Smooth muscle cell (in vitro differentiated cells): ENCODE results near the gene HSPB8. TPM values are rescaled to one million over a fixed set of nuclear protein-coding genes. Genes with fewer than 3 reads are reported as not detected.

Experiments used
- DNase-seq: peaks from one replicate; lab custom pipeline; 2025; ENCODE audit not compliant: unreplicated experiment; lab: John Stamatoyannopoulos, UW
- H2AFZ ChIP-seq: fragments of 200-600 bp; sonication (generic); 2 replicates; pipeline ENCODE4 v1.6.0; 2016; ENCODE audit warnings: antibody characterized with exemption, low read depth, mild to moderate bottlenecking
- H3F3A ChIP-seq: fragments of 200-600 bp; sonication (generic); 2 replicates; pipeline ENCODE4 v1.6.0; 2017; ENCODE audit warnings: antibody characterized with exemption, low read depth
- H3K27ac ChIP-seq: fragments of 200-600 bp; sonication (generic); 2 replicates; pipeline ENCODE4 v1.5.1; 2016; ENCODE audit warnings: low read depth, mild to moderate bottlenecking
- H3K27me3 ChIP-seq: fragments of 200-600 bp; sonication (generic); 2 replicates; pipeline ENCODE4 v1.6.1; 2016; ENCODE audit warnings: low read depth, mild to moderate bottlenecking
- H3K36me3 ChIP-seq: fragments of 200-600 bp; sonication (generic); 2 replicates; pipeline ENCODE4 v1.5.1; 2016; ENCODE audit warnings: low read depth
- H3K4me1 ChIP-seq: fragments of 200-600 bp; sonication (generic); 2 replicates; pipeline ENCODE4 v1.5.1; 2016; ENCODE audit warnings: low read depth
- H3K4me2 ChIP-seq: fragments of 200-600 bp; sonication (generic); 2 replicates; pipeline ENCODE4 v1.6.0; 2016; ENCODE audit warnings: mild to moderate bottlenecking
- H3K4me3 ChIP-seq: fragments of 200-600 bp; sonication (generic); 2 replicates; pipeline ENCODE4 v1.5.1; 2016; ENCODE audit warnings: mild to moderate bottlenecking
- H3K79me2 ChIP-seq: fragments of 200-600 bp; sonication (generic); 2 replicates; pipeline ENCODE4 v1.6.0; 2016; ENCODE audit warnings: low read depth, mild to moderate bottlenecking
- H3K9ac ChIP-seq: fragments of 200-600 bp; sonication (generic); 2 replicates; pipeline ENCODE4 v1.6.0; 2016; ENCODE audit warnings: low read depth
- H3K9me3 ChIP-seq: fragments of 200-600 bp; sonication (generic); replicated peaks from 2 replicates; pipeline ENCODE4 v1.5.1; 2016; ENCODE audit warnings: low read depth
- H4K20me1 ChIP-seq: fragments of 200-600 bp; sonication (generic); 2 replicates; pipeline ENCODE4 v1.6.0; 2016; ENCODE audit warnings: low read depth
- WGBS: methylation state at CpG from one replicate; pipeline ENCODE4 v1.1.7; 2016; ENCODE audit warnings: low lambda C conversion rate; 5-methylcytosine and 5-hydroxymethylcytosine counted together
- polyA plus RNA-seq: library from polyadenylated mRNA; unstranded; fragments of >200 nt; fragmentation: Nextera tagmentation; extraction: Ambion mirVana; gene quantifications from 2 replicates; pipeline ENCODE4 v1.2.1, GENCODE V29; 2016
- total RNA-seq: library from RNA; depleted of rRNA; stranded (reverse); fragments of >200 nt; gene quantifications from 2 replicates; pipeline ENCODE4 v1.2.3, GENCODE V29; 2014
- TF ChIP-seq, protein P1 (sequence below): fragments of 200-600 bp; sonication (generic); IDR thresholded peaks from 2 replicates; pipeline ENCODE4 v1.5.1; 2017; ENCODE audit warnings: borderline replicate concordance, mild to moderate bottlenecking, antibody characterized with exemption; ENCODE audit not compliant: insufficient read depth, poor library complexity, severe bottlenecking

Gene HSPB8
- total and polyA plus RNA-seq, 2 experiments from 2014 or later: 38.4 to 103 TPM

DNA sequence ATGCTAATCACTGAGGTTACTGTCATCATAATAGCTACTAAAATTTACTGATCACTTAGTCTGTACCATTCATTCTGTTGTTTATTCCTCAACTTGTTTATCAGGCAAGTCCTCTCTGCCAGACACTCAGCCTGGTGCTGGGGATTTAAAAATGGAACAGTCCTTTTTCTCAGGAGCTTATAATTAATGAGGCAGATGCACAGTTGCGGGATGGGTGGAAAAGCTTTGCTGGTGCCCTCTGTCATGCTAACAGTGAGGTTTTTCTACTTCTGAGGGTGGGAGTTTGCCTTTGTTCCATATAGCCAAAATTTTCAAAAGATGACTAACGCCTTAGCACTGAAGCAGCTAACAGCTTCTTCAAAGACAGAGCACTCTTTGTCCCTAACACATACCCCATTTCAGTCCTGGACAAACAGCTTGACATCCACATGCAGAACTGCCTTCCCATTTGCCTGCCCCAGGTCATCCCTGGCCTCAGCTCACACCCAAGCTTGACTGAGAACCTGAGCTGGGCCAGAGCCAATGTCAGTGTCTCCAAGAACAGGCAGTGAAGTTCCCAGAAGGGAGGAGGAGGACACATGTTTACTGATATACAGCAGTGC lies 30.8 kb upstream of the HSPB8 start:
- Histone ChIP-seq H3K4me2 (no peak overlapping the region), H2AFZ (no peak overlapping the region), H3K36me3 (no peaks in the 10 kb centered on the region), H3K4me1 (peaks cover 5% of the 10 kb centered on the region), H3K4me3 (no peak overlapping the region), H4K20me1 (no peaks in the 10 kb centered on the region), H3K79me2 (no peaks in the 10 kb centered on the region), H3K27ac (no peak overlapping the region), H3K27me3 (no peaks in the 10 kb centered on the region), H3K9ac (no peak overlapping the region), H3F3A (no peaks in the 10 kb centered on the region), H3K9me3 (no peaks in the 10 kb centered on the region)
- no peak for DNase-seq
- WGBS: 47% methylated on average over 2 of the region's 2 CpGs
- TF ChIP-seq, protein P1, sequence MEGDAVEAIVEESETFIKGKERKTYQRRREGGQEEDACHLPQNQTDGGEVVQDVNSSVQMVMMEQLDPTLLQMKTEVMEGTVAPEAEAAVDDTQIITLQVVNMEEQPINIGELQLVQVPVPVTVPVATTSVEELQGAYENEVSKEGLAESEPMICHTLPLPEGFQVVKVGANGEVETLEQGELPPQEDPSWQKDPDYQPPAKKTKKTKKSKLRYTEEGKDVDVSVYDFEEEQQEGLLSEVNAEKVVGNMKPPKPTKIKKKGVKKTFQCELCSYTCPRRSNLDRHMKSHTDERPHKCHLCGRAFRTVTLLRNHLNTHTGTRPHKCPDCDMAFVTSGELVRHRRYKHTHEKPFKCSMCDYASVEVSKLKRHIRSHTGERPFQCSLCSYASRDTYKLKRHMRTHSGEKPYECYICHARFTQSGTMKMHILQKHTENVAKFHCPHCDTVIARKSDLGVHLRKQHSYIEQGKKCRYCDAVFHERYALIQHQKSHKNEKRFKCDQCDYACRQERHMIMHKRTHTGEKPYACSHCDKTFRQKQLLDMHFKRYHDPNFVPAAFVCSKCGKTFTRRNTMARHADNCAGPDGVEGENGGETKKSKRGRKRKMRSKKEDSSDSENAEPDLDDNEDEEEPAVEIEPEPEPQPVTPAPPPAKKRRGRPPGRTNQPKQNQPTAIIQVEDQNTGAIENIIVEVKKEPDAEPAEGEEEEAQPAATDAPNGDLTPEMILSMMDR: no peak

DNA sequence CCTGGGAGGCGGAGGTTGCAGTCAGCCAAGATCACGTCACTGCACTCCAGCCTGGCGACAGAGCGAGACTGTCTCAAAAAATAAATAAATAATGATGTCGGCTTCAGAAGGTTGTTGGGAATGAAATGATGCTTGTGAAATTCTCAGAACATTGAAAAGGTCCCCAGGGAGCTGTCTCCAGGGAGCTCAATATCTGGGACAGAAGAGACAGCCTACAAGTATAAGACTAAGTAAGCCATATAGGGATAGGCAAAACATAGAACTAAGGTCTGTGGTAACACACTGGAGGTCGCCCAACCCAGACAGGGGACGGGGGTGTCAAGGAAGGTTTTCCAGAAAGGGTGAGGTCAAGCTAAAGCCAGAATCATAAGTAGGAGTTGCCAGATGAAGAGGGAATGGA lies 29.5 kb upstream of the HSPB8 start:
- no peak overlapping the region for H3K4me3 ChIP-seq
- 95% methylated on average over 7 of the region's 7 CpGs for WGBS
- no peak for DNase-seq

DNA sequence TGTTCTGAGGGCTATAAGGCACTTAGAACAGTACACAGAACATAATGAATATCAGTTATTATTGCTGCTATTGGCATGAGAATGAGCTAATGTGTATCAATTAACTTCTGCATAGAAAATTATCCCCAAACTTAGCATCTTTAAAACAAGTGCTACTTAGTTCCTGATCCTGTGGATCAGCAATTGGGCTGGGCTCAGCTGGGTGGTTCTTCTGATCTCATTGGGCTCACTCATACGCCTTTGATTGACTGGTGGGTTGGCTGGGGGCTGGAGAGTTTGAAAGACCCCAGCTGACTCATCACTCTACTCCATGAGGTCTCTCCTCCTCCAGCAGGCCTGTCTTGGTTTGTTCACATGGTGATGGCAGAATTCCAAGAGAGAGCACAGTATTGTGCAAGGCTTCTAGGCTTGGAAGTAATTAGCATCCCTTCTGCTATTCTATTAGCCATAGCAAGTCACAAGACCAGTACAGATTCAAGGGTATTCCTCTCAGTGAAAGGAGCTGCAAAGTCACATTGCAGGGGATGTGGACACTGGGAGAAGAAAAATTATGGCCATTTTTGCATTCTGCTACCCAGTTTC lies 27.2 kb upstream of the HSPB8 start:
- Histone ChIP-seq H3K27me3 (no peaks in the 10 kb centered on the region), H3K79me2 (no peaks in the 10 kb centered on the region), H4K20me1 (no peaks in the 10 kb centered on the region), H3F3A (no peaks in the 10 kb centered on the region), H3K9ac (no peak overlapping the region), H3K4me3 (no peak overlapping the region), H3K9me3 (no peaks in the 10 kb centered on the region), H3K27ac (no peak overlapping the region), H2AFZ (no peak overlapping the region), H3K4me1 (peaks cover 3% of the 10 kb centered on the region), H3K4me2 (no peak overlapping the region), H3K36me3 (no peaks in the 10 kb centered on the region)
- WGBS: 56% methylated on average over 1 of the region's 1 CpG
- TF ChIP-seq, protein P1: no peak
- no peak for DNase-seq

More for the DNA sequence above, 29.5 kb upstream of the HSPB8 start:
- no peaks in the 10 kb centered on the region for H3F3A ChIP-seq
- no peak overlapping the region for H3K9ac ChIP-seq
- H2AFZ ChIP-seq: no peak overlapping the region
- H3K36me3 ChIP-seq: no peaks in the 10 kb centered on the region
- no peaks in the 10 kb centered on the region for H4K20me1 ChIP-seq
- no peaks in the 10 kb centered on the region for H3K9me3 ChIP-seq
- no peaks in the 10 kb centered on the region for H3K79me2 ChIP-seq
- TF ChIP-seq, protein P1: no peak
- H3K27ac ChIP-seq: no peak overlapping the region
- H3K4me2 ChIP-seq: no peak overlapping the region
- H3K27me3 ChIP-seq: no peaks in the 10 kb centered on the region
- peaks cover 8% of the 10 kb centered on the region for H3K4me1 ChIP-seq
